Kidney (tissue), 14 donors: ENCODE data around the gene FCN1. TPM values are rescaled to one million over a fixed set of nuclear protein-coding genes. Genes with fewer than 3 reads are reported as not detected.

ENCODE experiments used
- DNase-seq, 5 donors: peaks; one replicate each; pipeline ENCODE4 v3.0.0-alpha.2; 2013 to 2020
- FAIRE-seq: peaks from 2 replicates; lab custom pipeline; 2012; peaks lifted over from hg19 to GRCh38; lab: Jason Lieb, UNC
- H3K27ac ChIP-seq, 2 donors: one replicate each; pipeline ENCODE4 v1.7.0; 2013; ENCODE audit warnings: low read depth in 2 of 2, low read length in 2 of 2, inconsistent platforms in 1 of 2
- H3K27me3 ChIP-seq: one replicate; pipeline ENCODE4 v1.7.1; 2013; ENCODE audit warnings: low read length, inconsistent platforms; ENCODE audit not compliant: control insufficient read depth, insufficient read depth
- H3K36me3 ChIP-seq, 3 donors: one replicate each; pipeline versions ENCODE4 v1.7.0 to v1.7.1; 2013; ENCODE audit warnings: low read length in 3 of 3, control low read depth in 1 of 3, inconsistent platforms in 1 of 3; ENCODE audit not compliant: insufficient read depth in 3 of 3, control insufficient read depth in 2 of 3
- H3K4me1 ChIP-seq, 3 donors: one replicate each; pipeline versions ENCODE4 v1.7.0 to v1.7.1; 2013; ENCODE audit warnings: low read length in 3 of 3, inconsistent platforms in 1 of 3, low read depth in 1 of 3; ENCODE audit not compliant: control insufficient read depth in 2 of 3, insufficient read depth in 2 of 3
- H3K4me3 ChIP-seq, 3 donors: one replicate each; pipeline versions ENCODE4 v1.7.0 to v1.8.1; 2013; ENCODE audit warnings: low read length in 3 of 3, control low read depth in 1 of 3, inconsistent platforms in 1 of 3
- H3K9ac ChIP-seq, 3 donors: one replicate each; pipeline versions ENCODE4 v1.7.0 to v1.7.1; 2013; ENCODE audit warnings: low read length in 3 of 3, control low read depth in 1 of 3, inconsistent platforms in 1 of 3
- H3K9me3 ChIP-seq, 3 donors: one replicate each; pipeline versions ENCODE4 v1.7.0 to v1.7.1; 2013; ENCODE audit warnings: low read length in 3 of 3, control low read depth in 1 of 3, inconsistent platforms in 1 of 3; ENCODE audit not compliant: control insufficient read depth in 2 of 3, insufficient read depth in 1 of 3
- CTCF ChIP-seq: IDR thresholded peaks from 3 replicates; pipeline ENCODE4 v1.5.1; 2012; ENCODE audit warnings: mild to moderate bottlenecking, moderate library complexity, borderline replicate concordance; ENCODE audit not compliant: insufficient read depth; ENCODE audit errors: extremely low read depth
- intact Hi-C: fragments of 100-400 bp; cut with DNase I; formaldehyde crosslinking; loops from one replicate; pipeline ENCODE4 v1.11.1; 2022
- polyA plus RNA-seq: library from polyadenylated mRNA; stranded (reverse); fragments of 350-450 nt; fragmentation: Illumina TruSeq; extraction: RNeasy Lipid Tissue Mini Kit (QIAGEN cat#74804); gene quantifications from one replicate; pipeline ENCODE4 v1.2.3, GENCODE V29; 2014; ENCODE audit warnings: low read depth, low replicate concordance; ENCODE audit not compliant: insufficient read depth
- total RNA-seq: library from RNA; stranded (reverse); fragmentation: NEBNext Ultra II Directional; extraction: Animal tissue kit (Norgen Biotek cat#: 25700); gene quantifications from one replicate; pipeline ENCODE4 v1.2.1, GENCODE V29; 2021
- donor health status: control.
- donor health status: control.
- donor health status: control.
- donor health status: control.
- donor health status: control.
- donor health status: DM: yes; HTN: yes; CAD: no.
- donor health status: Normal renal cell carcinoma (clear cell type).

The FCN1 gene
- total and polyA plus RNA-seq, 2 donors from 2014 or later: 3.2 to 13.0 TPM

- DNase-seq (peak in 1 of 5 donors; percentile 50), FAIRE-seq (no peak)
- H3K9me3 ChIP-seq: no peaks in the 10 kb centered on the region
- no peak for TF ChIP-seq CTCF
- no peaks in the 10 kb centered on the region for H3K27me3 ChIP-seq
- intact Hi-C loops: no loop called here
- H3K27ac ChIP-seq: no peak overlapping the region
- H3K36me3 ChIP-seq: no peaks in the 10 kb centered on the region
- no peak overlapping the region for H3K9ac ChIP-seq
- H3K4me1 ChIP-seq: no peaks in the 10 kb centered on the region
- no peak overlapping the region for H3K4me3 ChIP-seq
Measured at GRCh38 chr9:134929193-134930158, 11.8 kb upstream of the FCN1 start.

GRCh38 chr9:134928436-134929192 is 10.9 kb upstream of the FCN1 start:
- no peaks in the 10 kb centered on the region for H3K36me3 ChIP-seq
- H3K4me3 ChIP-seq: no peak overlapping the region
- H3K9ac ChIP-seq: no peak overlapping the region
- H3K27me3 ChIP-seq: no peaks in the 10 kb centered on the region
- FAIRE-seq (no peak), DNase-seq (peak in 1 of 5 donors; percentile 52)
- no peaks in the 10 kb centered on the region for H3K9me3 ChIP-seq
- intact Hi-C loops: no loop called here
- no peaks in the 10 kb centered on the region for H3K4me1 ChIP-seq
- H3K27ac ChIP-seq: no peak overlapping the region
- no peak for TF ChIP-seq CTCF

GRCh38 chr9:134925011-134925511 is 7.3 kb upstream of the FCN1 start:
- Histone ChIP-seq H3K36me3 (no peaks in the 10 kb centered on the region), H3K4me3 (no peak overlapping the region), H3K4me1 (no peaks in the 10 kb centered on the region), H3K9me3 (peaks cover 0 to under 1% (median 0%) of the 10 kb centered on the region in 3 donors), H3K9ac (no peak overlapping the region), H3K27ac (no peak overlapping the region), H3K27me3 (no peaks in the 10 kb centered on the region)
- DNase-seq: no peak
- no peak for FAIRE-seq
- no peak for TF ChIP-seq CTCF
- intact Hi-C loops: no loop called here
